A673 (cell line): ENCODE results near the gene FOXF1. TPM values are rescaled to one million over a fixed set of nuclear protein-coding genes. Genes with fewer than 3 reads are reported as not detected.
A peak's percentile ranks its signal among the peaks of the same experiment; 100 is the strongest.

Experiments used
- BruUV-seq: library from RNA; stranded (reverse); fragments of 400-500 nt; replicated peaks from 2 replicates; lab custom pipeline; 2021; lab: Mats Ljungman, UMichigan
- CTCF ChIA-PET: fragments of 300-600 bp; sonication (Branson Sonifier 250); formaldehyde crosslinking; loops from one replicate; lab custom pipeline; 2022; ENCODE audit warnings: antibody characterized with exemption; lab: Charles Lee
- POLR2A ChIA-PET: fragments of 300-600 bp; sonication (Branson Sonifier 250); formaldehyde crosslinking; loops from one replicate; lab custom pipeline; 2022; ENCODE audit warnings: antibody characterized with exemption; ENCODE audit not compliant: low non-redundant PET; lab: Charles Lee
- DNase-seq: peaks from one replicate; pipeline ENCODE4 v3.0.0-alpha.2; 2015; ENCODE audit warnings: low spot score
- H3K27ac ChIP-seq: fragments of 200-600 bp; sonication (generic); 2 replicates; pipeline ENCODE4 v1.5.1; 2016; ENCODE audit warnings: mixed run types, low read depth, mild to moderate bottlenecking, mixed read lengths, antibody characterized with exemption, low read length; ENCODE audit not compliant: poor library complexity, severe bottlenecking
- H3K27me3 ChIP-seq: fragments of 200-600 bp; sonication (generic); replicated peaks from 2 replicates; pipeline ENCODE4 v1.6.1; 2017; ENCODE audit warnings: mixed run types, low read depth, mild to moderate bottlenecking, mixed read lengths, antibody characterized with exemption, low read length; ENCODE audit not compliant: insufficient read depth, poor library complexity
- H3K36me3 ChIP-seq: fragments of 200-600 bp; sonication (generic); 2 replicates; pipeline ENCODE4 v1.6.1; 2016; ENCODE audit warnings: mixed run types, mild to moderate bottlenecking, mixed read lengths, antibody characterized with exemption, low read length; ENCODE audit not compliant: insufficient read depth, poor library complexity, severe bottlenecking
- H3K4me1 ChIP-seq: fragments of 200-600 bp; sonication (generic); 2 replicates; pipeline ENCODE4 v1.6.1; 2017; ENCODE audit warnings: mixed run types, mild to moderate bottlenecking, mixed read lengths, antibody characterized with exemption, low read length; ENCODE audit not compliant: insufficient read depth, poor library complexity, severe bottlenecking
- H3K4me3 ChIP-seq: fragments of 200-600 bp; sonication (generic); 2 replicates; pipeline ENCODE4 v1.5.1; 2016; ENCODE audit warnings: low read depth, mixed run types, mild to moderate bottlenecking, mixed read lengths, low read length; ENCODE audit not compliant: poor library complexity, severe bottlenecking
- H3K9me3 ChIP-seq: fragments of 200-600 bp; sonication (generic); 2 replicates; pipeline ENCODE4 v1.6.1; 2016; ENCODE audit warnings: mixed run types, low read depth, mild to moderate bottlenecking, mixed read lengths, antibody characterized with exemption, low read length; ENCODE audit not compliant: poor library complexity, severe bottlenecking
- CTCF ChIP-seq: fragments of 300-800, 200-600 bp; sonication (generic); conservative IDR thresholded peaks from 2 replicates; pipeline ENCODE4 v1.5.1; 2017; ENCODE audit warnings: low read depth, mild to moderate bottlenecking, antibody characterized with exemption, low read length, moderate library complexity, mixed read lengths
- EZH2 ChIP-seq: fragments of 200-600 bp; sonication (generic); IDR thresholded peaks from 2 replicates; pipeline ENCODE4 v1.6.1; 2017; ENCODE audit warnings: borderline replicate concordance, low read depth, mild to moderate bottlenecking, mixed read lengths, antibody characterized with exemption, low read length; ENCODE audit not compliant: poor library complexity, severe bottlenecking
- intact Hi-C: fragments of 100-400 bp; cut with micrococcal nuclease; formaldehyde crosslinking; loops from one replicate; pipeline ENCODE4 v1.10.0; 2022; ENCODE audit not compliant: unreplicated experiment
- total RNA-seq: library from RNA; stranded (reverse); gene quantifications from 2 replicates; pipeline ENCODE4 v1.2.3, GENCODE V29; 2021

Gene FOXF1
- total RNA-seq, 1 experiment from 2014 or later = not detected

- BruUV-seq = no TSS peak
- TF ChIP-seq CTCF (no peak), EZH2 (peak; percentile 51)
- Histone ChIP-seq H3K4me3 (no peak overlapping the region), H3K36me3 (no peaks in the 10 kb centered on the region), H3K27ac (no peak overlapping the region), H3K27me3 (peaks cover 97% of the 10 kb centered on the region), H3K4me1 (no peaks in the 10 kb centered on the region), H3K9me3 (no peaks in the 10 kb centered on the region)
- DNase-seq = no peak
- ChIA-PET CTCF (no interaction called here), POLR2A (no interaction called here)
- intact Hi-C loops = loop anchor here (5.0 kb wide), 1 partner anchor 698 kb away; no protein-coding TSS in a partner anchor
These were observed 5.1 kb downstream of the FOXF1 start for GRCh38 chr16:86515413-86515776.

GRCh38 chr16:86515777-86516622, 5.7 kb downstream of the FOXF1 start:
- Histone ChIP-seq H3K27ac (no peak overlapping the region), H3K36me3 (no peaks in the 10 kb centered on the region), H3K27me3 (peaks cover 97% of the 10 kb centered on the region), H3K4me3 (no peak overlapping the region), H3K9me3 (no peaks in the 10 kb centered on the region), H3K4me1 (no peaks in the 10 kb centered on the region)
- DNase-seq = no peak
- no TSS peak for BruUV-seq
- intact Hi-C loops = loop anchor here (2.0 to 5.0 kb wide), 3 partner anchors 175 to 699 kb away; no protein-coding TSS in a partner anchor
- peak; percentile 58 for TF ChIP-seq EZH2
- no peak for TF ChIP-seq CTCF
- ChIA-PET POLR2A (no interaction called here), CTCF (interaction anchor here (1.1 kb wide), 1 partner anchor 472 kb away, joined by 4 read pairs; no protein-coding TSS in a partner anchor)

GRCh38 chr16:86516623-86517003, 6.3 kb downstream of the FOXF1 start:
- POLR2A ChIA-PET = no interaction called here
- no TSS peak for BruUV-seq
- DNase-seq = no peak
- H3K4me1 ChIP-seq = no peaks in the 10 kb centered on the region
- intact Hi-C loops = loop anchor here (1.0 to 5.0 kb wide), 4 partner anchors 176 to 699 kb away; no protein-coding TSS in a partner anchor
- H3K27me3 ChIP-seq = peaks cover 97% of the 10 kb centered on the region
- CTCF ChIA-PET = interaction anchor here (1.1 to 1.5 kb wide), 2 partner anchors 443 to 472 kb away, joined by 4 to 14 read pairs; no protein-coding TSS in a partner anchor
- no peak overlapping the region for H3K4me3 ChIP-seq
- no peaks in the 10 kb centered on the region for H3K36me3 ChIP-seq
- H3K9me3 ChIP-seq = no peaks in the 10 kb centered on the region
- TF ChIP-seq EZH2 (no peak), CTCF (no peak)
- H3K27ac ChIP-seq = no peak overlapping the region
